Osteocyte (in vitro differentiated cells): Measurements from ENCODE around the gene CAND1. TPM values are rescaled to one million over a fixed set of nuclear protein-coding genes. Genes with fewer than 3 reads are reported as not detected.

ENCODE experiments used
- DNase-seq: peaks from one replicate; pipeline ENCODE4 v3.0.0; 2021; ENCODE audit warnings: mixed read lengths; ENCODE audit not compliant: unreplicated experiment; ENCODE audit errors: extremely low spot score
- H3K27ac Mint-ChIP-seq: one replicate; pipeline ENCODE4 v1.8.0; 2021; ENCODE audit warnings: mild to moderate bottlenecking, mixed read lengths; ENCODE audit not compliant: unreplicated experiment
- H3K27me3 Mint-ChIP-seq: one replicate; pipeline ENCODE4 v1.8.0; 2021; ENCODE audit warnings: mixed read lengths; ENCODE audit not compliant: unreplicated experiment
- H3K36me3 Mint-ChIP-seq: one replicate; pipeline ENCODE4 v1.8.0; 2021; ENCODE audit warnings: mixed read lengths; ENCODE audit not compliant: unreplicated experiment
- H3K4me1 Mint-ChIP-seq: one replicate; pipeline ENCODE4 v1.8.0; 2021; ENCODE audit warnings: mixed read lengths; ENCODE audit not compliant: unreplicated experiment
- H3K4me3 Mint-ChIP-seq: one replicate; pipeline ENCODE4 v1.8.0; 2021; ENCODE audit warnings: mild to moderate bottlenecking, moderate library complexity, mixed read lengths; ENCODE audit not compliant: unreplicated experiment
- H3K9me3 Mint-ChIP-seq: one replicate; pipeline ENCODE4 v1.8.0; 2021; ENCODE audit warnings: mixed read lengths; ENCODE audit not compliant: unreplicated experiment
- CTCF ChIP-seq: fragments of 200-600 bp; sonication (generic); IDR thresholded peaks from 2 replicates; pipeline ENCODE4 v1.5.0; 2021; ENCODE audit warnings: antibody characterized with exemption, mild to moderate bottlenecking, moderate library complexity
- total RNA-seq: library from RNA; stranded (reverse); gene quantifications from 2 replicates; pipeline ENCODE4 v1.2.1, GENCODE V29; 2021

The CAND1 gene
- total RNA-seq, 1 donor from 2014 or later, result 167 TPM

GRCh38 chr12:67239061-67239460 is 30.1 kb upstream of the CAND1 start:
- H3K4me3 Mint-ChIP-seq, result no peak overlapping the region
- no peak for TF ChIP-seq CTCF
- no peaks in the 10 kb centered on the region for H3K27me3 Mint-ChIP-seq
- no peak for DNase-seq
- peaks cover 3% of the 10 kb centered on the region for H3K36me3 Mint-ChIP-seq
- H3K4me1 Mint-ChIP-seq, result peaks cover 20% of the 10 kb centered on the region
- H3K9me3 Mint-ChIP-seq, result peaks cover 13% of the 10 kb centered on the region
- no peak overlapping the region for H3K27ac Mint-ChIP-seq

- DNase-seq, result no peak
- no peaks in the 10 kb centered on the region for H3K36me3 Mint-ChIP-seq
- H3K27me3 Mint-ChIP-seq, result no peaks in the 10 kb centered on the region
- H3K27ac Mint-ChIP-seq, result no peak overlapping the region
- no peak overlapping the region for H3K4me3 Mint-ChIP-seq
- H3K4me1 Mint-ChIP-seq, result peaks cover 20% of the 10 kb centered on the region
- TF ChIP-seq CTCF, result no peak
- no peaks in the 10 kb centered on the region for H3K9me3 Mint-ChIP-seq
These were observed 27.7 kb upstream of the CAND1 start for GRCh38 chr12:67241482-67241881.

- no peak for DNase-seq
- no peak overlapping the region for H3K27ac Mint-ChIP-seq
- peaks cover 17% of the 10 kb centered on the region for H3K4me1 Mint-ChIP-seq
- TF ChIP-seq CTCF, result no peak
- H3K4me3 Mint-ChIP-seq, result no peak overlapping the region
- H3K27me3 Mint-ChIP-seq, result peaks cover 2% of the 10 kb centered on the region
- H3K36me3 Mint-ChIP-seq, result no peaks in the 10 kb centered on the region
- no peaks in the 10 kb centered on the region for H3K9me3 Mint-ChIP-seq
These were observed 25.9 kb upstream of the CAND1 start for GRCh38 chr12:67243260-67243659.

- Mint-ChIP-seq H3K27ac (no peak overlapping the region), H3K4me1 (peaks cover 7% of the 10 kb centered on the region), H3K9me3 (no peaks in the 10 kb centered on the region), H3K4me3 (no peak overlapping the region), H3K27me3 (peaks cover 2% of the 10 kb centered on the region), H3K36me3 (no peaks in the 10 kb centered on the region)
- TF ChIP-seq CTCF, result no peak
- no peak for DNase-seq
These were observed 23.6 kb upstream of the CAND1 start for GRCh38 chr12:67245571-67245970.

- H3K4me3 Mint-ChIP-seq, result no peak overlapping the region
- no peak overlapping the region for H3K27ac Mint-ChIP-seq
- no peak for DNase-seq
- H3K4me1 Mint-ChIP-seq, result no peaks in the 10 kb centered on the region
- no peaks in the 10 kb centered on the region for H3K9me3 Mint-ChIP-seq
- no peaks in the 10 kb centered on the region for H3K36me3 Mint-ChIP-seq
- peaks cover 9% of the 10 kb centered on the region for H3K27me3 Mint-ChIP-seq
- no peak for TF ChIP-seq CTCF
These were observed 18.1 kb upstream of the CAND1 start for GRCh38 chr12:67251012-67251411.
